Measurements from ENCODE around the gene IFT27.

GRCh38 chr22:36787204-36787988 is 11.5 kb upstream of the IFT27 start:
- TF ChIP-seq EP300 (IDR thresholded peaks at IDR 0.05) (no peak), CTCF (IDR thresholded peaks at IDR 0.05) (no peak)

Data from gastroesophageal sphincter (tissue), 3 donors.